ENCODE data around the gene FITM1.

DNA sequence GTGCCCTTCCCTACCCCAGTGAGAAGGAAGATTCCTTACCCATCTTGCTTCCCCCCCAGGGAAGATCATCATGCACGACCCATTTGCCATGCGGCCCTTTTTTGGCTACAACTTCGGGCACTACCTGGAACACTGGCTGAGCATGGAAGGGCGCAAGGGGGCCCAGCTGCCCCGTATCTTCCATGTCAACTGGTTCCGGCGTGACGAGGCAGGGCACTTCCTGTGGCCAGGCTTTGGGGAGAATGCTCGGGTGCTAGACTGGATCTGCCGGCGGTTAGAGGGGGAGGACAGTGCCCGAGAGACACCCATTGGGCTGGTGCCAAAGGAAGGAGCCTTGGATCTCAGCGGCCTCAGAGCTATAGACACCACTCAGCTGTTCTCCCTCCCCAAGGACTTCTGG, 27.0 kb upstream of the FITM1 start:
- TF ChIP-seq, protein P1, sequence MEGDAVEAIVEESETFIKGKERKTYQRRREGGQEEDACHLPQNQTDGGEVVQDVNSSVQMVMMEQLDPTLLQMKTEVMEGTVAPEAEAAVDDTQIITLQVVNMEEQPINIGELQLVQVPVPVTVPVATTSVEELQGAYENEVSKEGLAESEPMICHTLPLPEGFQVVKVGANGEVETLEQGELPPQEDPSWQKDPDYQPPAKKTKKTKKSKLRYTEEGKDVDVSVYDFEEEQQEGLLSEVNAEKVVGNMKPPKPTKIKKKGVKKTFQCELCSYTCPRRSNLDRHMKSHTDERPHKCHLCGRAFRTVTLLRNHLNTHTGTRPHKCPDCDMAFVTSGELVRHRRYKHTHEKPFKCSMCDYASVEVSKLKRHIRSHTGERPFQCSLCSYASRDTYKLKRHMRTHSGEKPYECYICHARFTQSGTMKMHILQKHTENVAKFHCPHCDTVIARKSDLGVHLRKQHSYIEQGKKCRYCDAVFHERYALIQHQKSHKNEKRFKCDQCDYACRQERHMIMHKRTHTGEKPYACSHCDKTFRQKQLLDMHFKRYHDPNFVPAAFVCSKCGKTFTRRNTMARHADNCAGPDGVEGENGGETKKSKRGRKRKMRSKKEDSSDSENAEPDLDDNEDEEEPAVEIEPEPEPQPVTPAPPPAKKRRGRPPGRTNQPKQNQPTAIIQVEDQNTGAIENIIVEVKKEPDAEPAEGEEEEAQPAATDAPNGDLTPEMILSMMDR (conservative IDR thresholded peaks at IDR 0.05; ENCODE audit: low read depth in 2 of 2), result no peak
- no peak for TF ChIP-seq CREB1 (CRISPR knock-in tag; IDR thresholded peaks at IDR 0.05; ENCODE audit: low read depth)
- TF ChIP-seq EZH2phosphoT487 (IDR thresholded peaks at IDR 0.05; ENCODE audit: unreplicated experiment), result no peak
- no peak for TF ChIP-seq POLR2AphosphoS5 (IDR thresholded peaks at IDR 0.05; ENCODE audit: low read depth)
